Left cardiac atrium (tissue), 4 donors: Measurements from ENCODE around the gene MYBL2. TPM values are rescaled to one million over a fixed set of nuclear protein-coding genes. Genes with fewer than 3 reads are reported as not detected.
"Not testable (repeated sequence)": the region's sequence is repeated elsewhere in the genome, so short reads cannot be mapped to it uniquely, and the experiment has no call there.

Source experiments
- ATAC-seq, 2 donors: fragments of 200-7000 bp; cut with Tn5 transposase; one replicate each; pipeline ENCODE4 v1.9.1; 2020; ENCODE audit warnings: mild to moderate bottlenecking in 2 of 2, moderate library complexity in 2 of 2
- DNase-seq: peaks from one replicate; pipeline ENCODE4 v3.0.0-alpha.2; 2020
- intact Hi-C, 2 donors: fragments of 100-400 bp; cut with DNase I; formaldehyde crosslinking; loops; one replicate each; pipeline versions ENCODE4 v1.14.1 to v1.15.1; 2022 to 2023
- total RNA-seq, 2 donors: library from RNA; stranded (reverse); fragmentation: NEBNext Ultra II Directional; extraction: Animal tissue kit (Norgen Biotek cat#: 25700); gene quantifications; one replicate each; pipeline ENCODE4 v1.2.1, GENCODE V29; 2021
- donor health status: DM: no; HTN: yes; CAD: no.
- donor health status: DM: no; HTN: yes; CAD: no; lungs with severe emphysema.
- donor health status: DM: yes; HTN: yes; CAD: no.
- donor health status: Dilated cardiomyopathy.

The MYBL2 gene
- total RNA-seq, 2 donors from 2014 or later: 0.37 to 2.3 TPM

GRCh38 chr20:43740642-43741041, 73.7 kb downstream of the MYBL2 start:
- DNase-seq (no peak), ATAC-seq (no peak)
- intact Hi-C loops: loop anchor here in 1 of 2 donors (10.0 kb wide), 1 partner anchor 56 kb away; no protein-coding TSS in a partner anchor

GRCh38 chr20:43744151-43744611, 77.3 kb downstream of the MYBL2 start:
- no peak for DNase-seq
- intact Hi-C loops: loop anchor here in 1 of 2 donors (10.0 kb wide), 1 partner anchor 59 kb away; no protein-coding TSS in a partner anchor
- ATAC-seq: no peak

- DNase-seq: no peak
- intact Hi-C loops: loop anchor here in 1 of 2 donors (10.0 kb wide), 1 partner anchor 60 kb away; no protein-coding TSS in a partner anchor
- ATAC-seq: no peak
Measured at GRCh38 chr20:43744966-43745730, 78.2 kb downstream of the MYBL2 start.

GRCh38 chr20:43746344-43747137, 79.6 kb downstream of the MYBL2 start:
- intact Hi-C loops: loop anchor here in 1 of 2 donors (10.0 kb wide), 1 partner anchor 62 kb away; no protein-coding TSS in a partner anchor
- no peak for ATAC-seq
- DNase-seq: no peak

- intact Hi-C loops: loop anchor here in 1 of 2 donors (10.0 kb wide), 1 partner anchor 63 kb away; no protein-coding TSS in a partner anchor
- ATAC-seq (peak in 1 of 2 donors; percentile 27), DNase-seq (no peak)
Measured at GRCh38 chr20:43748274-43748673, 81.4 kb downstream of the MYBL2 start.

- intact Hi-C loops: loop anchor here (1.0 to 10.0 kb wide), 3 partner anchors 65 to 332 kb away; no protein-coding TSS in a partner anchor
- ATAC-seq (peak; percentile 75 to 84), DNase-seq (peak; percentile 79)
Measured at GRCh38 chr20:43749734-43750294, 82.9 kb downstream of the MYBL2 start.

- ATAC-seq: no peak
- no peak for DNase-seq
- intact Hi-C loops: loop anchor here in 1 of 2 donors (5.0 kb wide), 1 partner anchor 332 kb away; no protein-coding TSS in a partner anchor
Measured at GRCh38 chr20:43750774-43751166, 83.9 kb downstream of the MYBL2 start.

- no peak for ATAC-seq
- no peak for DNase-seq
- intact Hi-C loops: loop anchor here in 1 of 2 donors (5.0 kb wide), 1 partner anchor 331 kb away; no protein-coding TSS in a partner anchor
Measured at GRCh38 chr20:43751167-43752050, 84.5 kb downstream of the MYBL2 start.

GRCh38 chr20:43752051-43752360, 85.1 kb downstream of the MYBL2 start:
- intact Hi-C loops: loop anchor here in 1 of 2 donors (5.0 kb wide), 1 partner anchor 330 kb away; no protein-coding TSS in a partner anchor
- DNase-seq (no peak), ATAC-seq (no peak)

- DNase-seq: no peak
- intact Hi-C loops: loop anchor here in 1 of 2 donors (5.0 kb wide), 1 partner anchor 330 kb away; no protein-coding TSS in a partner anchor
- peak in 1 of 2 donors; percentile 54 for ATAC-seq
Measured at GRCh38 chr20:43752561-43753301, 85.8 kb downstream of the MYBL2 start.

- intact Hi-C loops: no loop called here
- DNase-seq (no peak), ATAC-seq (no peak)
Measured at GRCh38 chr20:43755390-43755789, 88.5 kb downstream of the MYBL2 start.

- DNase-seq (no peak), ATAC-seq (no peak)
- intact Hi-C loops: no loop called here
Measured at GRCh38 chr20:43755851-43756250, 88.9 kb downstream of the MYBL2 start.

- ATAC-seq, intact Hi-C loops, DNase-seq: not testable (repeated sequence)
Measured at GRCh38 chr20:43757888-43758287, 91.0 kb downstream of the MYBL2 start.

- no peak for ATAC-seq
- intact Hi-C loops: loop anchor here in 1 of 2 donors (10.0 kb wide), 1 partner anchor 433 kb away; no protein-coding TSS in a partner anchor
- DNase-seq: no peak
Measured at GRCh38 chr20:43761386-43762340, 94.7 kb downstream of the MYBL2 start.

GRCh38 chr20:43762911-43763310, 96.0 kb downstream of the MYBL2 start:
- ATAC-seq (no peak), DNase-seq (no peak)

GRCh38 chr20:43765916-43766315, 99.0 kb downstream of the MYBL2 start:
- ATAC-seq (no peak), DNase-seq (no peak)
- intact Hi-C loops: loop anchor here in 1 of 2 donors (10.0 kb wide), 1 partner anchor 429 kb away; no protein-coding TSS in a partner anchor

More at GRCh38 chr20:43762911-43763310, 96.0 kb downstream of the MYBL2 start:
- intact Hi-C loops: loop anchor here in 1 of 2 donors (10.0 kb wide), 1 partner anchor 432 kb away; no protein-coding TSS in a partner anchor
